IPS DF 19.7 (cell line): Measurements from ENCODE around the gene AP4M1.
"Not testable (repeated sequence)": the region's sequence is repeated elsewhere in the genome, so short reads cannot be mapped to it uniquely, and the experiment has no call there.

ENCODE experiments used
- DNase-seq: peaks from one replicate; pipeline ENCODE4 v3.0.0-alpha.2; 2013; ENCODE audit warnings: low read depth, low spot score

The AP4M1 gene

DNA sequence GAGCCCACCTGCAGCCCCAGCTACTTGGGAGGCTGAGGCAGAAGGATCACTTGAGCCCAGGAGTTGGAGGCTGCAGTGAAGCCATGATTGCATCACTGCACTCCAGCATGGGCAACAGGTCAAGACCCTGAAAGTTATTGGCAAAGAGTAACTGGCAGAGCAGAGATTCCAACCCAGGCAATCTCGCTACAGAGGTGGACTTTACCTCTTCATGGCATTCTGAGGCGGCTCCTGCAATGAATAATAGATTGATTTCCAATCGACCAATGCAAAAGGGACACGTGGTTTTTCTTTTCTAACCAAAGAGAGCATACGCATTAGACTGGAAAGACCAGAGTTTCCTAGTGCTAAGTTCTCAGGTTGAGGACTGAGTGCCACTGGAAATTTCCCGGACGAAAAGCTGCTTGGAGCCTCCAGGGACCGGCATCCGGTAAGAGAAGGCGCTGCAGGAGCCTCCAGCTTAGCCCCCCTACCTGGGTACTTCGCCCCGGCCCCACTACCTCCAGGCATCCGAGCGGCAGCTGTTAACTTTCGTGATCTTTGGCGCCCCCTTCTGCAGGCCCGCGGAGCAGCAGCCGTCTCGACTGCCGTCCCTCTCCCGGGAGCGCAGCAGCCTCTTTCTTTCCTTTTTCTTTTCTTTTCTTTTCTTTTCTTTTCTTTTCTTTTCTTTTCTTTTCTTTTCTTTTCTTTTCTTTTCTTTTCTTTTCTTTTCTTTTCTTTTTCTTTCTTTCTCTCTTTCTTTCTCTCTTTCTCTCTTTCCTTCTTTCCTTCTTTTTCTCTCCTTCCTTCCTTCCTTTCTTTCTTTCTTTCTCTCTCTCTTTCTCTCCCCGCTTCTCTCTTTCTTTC lies 29.4 kb downstream of the AP4M1 start:
- no peak for DNase-seq

DNA sequence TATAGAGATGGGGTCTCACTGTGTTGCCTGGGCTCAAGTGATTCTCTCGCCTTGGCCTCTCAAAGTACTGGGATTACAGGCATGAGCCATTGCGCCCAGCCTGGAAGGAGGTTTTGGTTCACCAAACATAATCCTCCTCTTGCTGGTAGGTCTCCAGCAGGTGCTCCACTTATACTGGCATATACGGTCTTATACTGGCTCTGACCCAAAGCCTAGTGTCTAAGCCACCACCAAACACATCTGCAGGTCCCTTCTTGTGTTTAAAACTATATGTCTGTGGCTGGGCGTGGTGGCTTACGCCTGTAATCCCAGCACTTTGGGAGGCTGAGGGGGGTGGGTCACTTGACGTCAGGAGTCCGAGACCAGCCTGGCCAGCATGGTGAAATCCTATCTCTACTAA lies 30.7 kb downstream of the AP4M1 start:
- DNase-seq, result no peak

DNA sequence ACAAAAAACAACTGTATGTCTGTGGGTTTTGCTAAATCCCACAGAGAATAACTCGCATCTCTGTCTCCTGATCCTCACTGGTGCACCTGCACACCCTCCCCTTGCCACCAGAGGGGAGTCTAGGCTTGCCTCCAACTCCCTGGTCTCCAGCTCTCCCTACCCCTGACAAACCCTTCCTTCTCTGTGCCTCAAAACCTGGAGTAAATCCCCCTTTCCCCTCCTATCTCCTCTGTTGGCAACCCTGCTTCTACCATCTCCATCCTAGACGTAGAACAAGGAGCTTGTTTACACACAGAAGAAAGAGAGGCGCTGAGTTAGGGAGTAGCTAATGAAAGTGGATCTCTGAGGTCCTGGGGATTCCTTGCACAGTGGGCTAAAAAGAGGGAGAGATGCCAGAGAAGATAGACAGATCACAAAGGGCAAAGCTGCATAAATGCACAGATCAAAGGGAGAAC lies 31.3 kb downstream of the AP4M1 start:
- DNase-seq, result no peak

DNA sequence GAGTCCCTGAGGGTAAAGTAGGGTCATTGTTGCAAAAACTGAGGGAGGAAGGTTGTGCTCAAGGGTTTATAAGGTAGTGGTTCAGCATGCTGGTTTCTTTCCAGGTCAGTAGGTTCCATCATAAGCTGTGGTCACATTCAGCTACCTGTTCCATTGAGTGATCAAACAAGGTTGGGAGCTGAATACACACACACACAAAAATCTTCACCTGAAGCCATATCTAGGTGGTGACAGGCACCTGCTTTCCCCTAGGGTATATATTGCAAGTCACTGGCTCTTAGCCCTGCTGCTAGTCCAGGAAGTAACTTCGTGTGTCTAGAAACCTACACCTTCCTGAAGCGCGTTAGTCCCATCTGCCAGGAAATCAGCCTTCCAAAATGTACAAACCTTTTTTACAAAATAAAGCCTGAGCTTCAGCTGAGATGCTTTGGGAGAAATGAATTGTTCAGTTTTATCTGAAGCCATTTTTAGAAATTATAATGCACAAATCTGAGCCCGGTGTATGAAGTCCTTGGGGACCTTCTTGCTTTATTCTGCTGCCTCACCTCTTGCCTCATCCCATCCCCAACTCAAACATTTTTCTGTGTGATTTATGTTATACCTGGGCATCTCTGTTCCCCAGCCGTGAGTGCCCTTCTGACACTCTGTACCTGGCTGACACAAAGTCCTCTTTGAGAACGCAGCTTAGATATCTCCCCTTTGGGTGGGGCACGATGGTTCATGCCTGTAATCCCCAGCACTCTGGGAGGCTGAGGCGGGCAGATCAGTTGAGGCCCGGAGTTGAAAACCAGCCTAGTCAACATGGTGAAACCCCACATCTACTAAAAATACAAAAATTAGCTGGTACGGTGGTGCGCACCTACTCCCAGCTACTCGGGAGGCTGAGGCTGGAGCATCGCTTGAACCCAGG lies 36.7 kb downstream of the AP4M1 start:
- no peak for DNase-seq

DNA sequence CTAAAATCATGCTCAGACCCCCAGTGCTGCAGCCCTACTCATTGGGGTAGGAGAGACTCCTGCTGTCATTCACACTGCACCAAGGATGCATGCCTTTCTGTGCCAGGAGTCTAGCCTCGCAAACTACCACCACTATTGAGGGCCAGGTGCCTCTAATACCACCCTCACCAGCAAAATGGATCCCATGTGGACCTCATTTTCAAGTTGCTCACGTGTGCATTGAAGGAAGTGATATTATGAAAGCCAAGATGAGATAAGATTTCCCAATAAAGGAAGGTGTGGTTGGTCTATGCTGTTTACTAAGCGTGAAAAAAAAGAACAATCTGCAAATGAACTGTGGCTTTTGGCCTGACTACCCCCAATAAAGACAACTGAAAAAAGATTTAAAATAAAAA lies 40.1 kb downstream of the AP4M1 start:
- no peak for DNase-seq

DNA sequence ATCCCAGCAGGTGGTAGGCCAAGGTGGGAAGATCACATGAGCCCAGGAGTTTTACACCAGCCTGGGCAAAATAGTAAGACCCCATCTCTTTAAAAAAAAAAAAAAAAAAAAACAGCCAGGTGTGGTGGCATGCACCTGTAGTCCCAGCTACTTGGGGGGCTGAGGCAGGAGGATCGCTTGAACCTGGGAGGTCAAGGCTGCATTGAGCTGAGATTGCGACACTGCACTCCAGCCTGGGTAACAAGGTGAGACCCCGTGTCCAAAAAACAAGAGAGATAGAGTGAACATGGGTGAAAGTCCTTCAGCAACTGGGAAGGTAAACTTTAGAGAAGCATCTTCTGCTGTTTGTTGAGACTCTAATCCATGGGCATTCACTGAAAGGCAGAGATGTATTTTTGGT lies 41.0 kb downstream of the AP4M1 start:
- DNase-seq, result no peak

DNA sequence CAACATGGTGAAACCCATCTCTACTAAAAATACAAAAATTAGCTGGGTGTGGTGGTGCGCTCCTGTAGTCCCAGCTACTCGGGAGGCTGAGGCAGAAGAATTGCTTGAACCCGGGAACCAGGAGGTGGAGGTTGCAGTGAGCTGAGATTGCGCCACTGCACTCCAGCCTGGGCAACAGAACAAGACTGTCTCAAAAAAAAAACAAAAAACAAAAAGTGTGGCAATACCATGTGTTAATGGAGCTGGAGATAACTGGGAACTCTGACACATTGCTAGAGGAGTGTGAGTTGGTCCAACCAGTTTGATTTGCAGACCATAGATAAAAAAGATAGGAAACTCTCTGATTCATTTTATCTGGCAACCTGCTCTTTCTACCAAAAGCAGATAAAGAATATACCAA lies 44.9 kb downstream of the AP4M1 start:
- not testable (repeated sequence) for DNase-seq

DNA sequence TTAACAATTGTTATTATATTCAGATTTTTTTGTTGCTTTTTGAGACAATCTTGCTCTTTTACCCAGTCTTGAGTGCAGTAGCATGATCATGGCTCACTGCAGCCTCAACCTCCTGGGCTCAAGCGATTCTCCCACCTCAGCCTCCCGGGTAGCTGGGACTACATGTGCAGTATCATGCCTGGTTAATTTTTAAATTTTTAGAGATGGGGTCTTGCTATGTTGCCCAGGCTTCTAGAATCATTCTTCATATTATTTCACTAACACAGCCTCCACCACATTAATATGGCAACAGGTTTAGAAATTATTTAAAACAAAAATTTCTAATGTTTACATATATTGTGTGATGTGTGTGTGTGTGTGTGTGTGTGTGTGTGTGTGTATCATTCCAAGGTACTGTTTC lies 45.8 kb downstream of the AP4M1 start:
- DNase-seq, result no peak

DNA sequence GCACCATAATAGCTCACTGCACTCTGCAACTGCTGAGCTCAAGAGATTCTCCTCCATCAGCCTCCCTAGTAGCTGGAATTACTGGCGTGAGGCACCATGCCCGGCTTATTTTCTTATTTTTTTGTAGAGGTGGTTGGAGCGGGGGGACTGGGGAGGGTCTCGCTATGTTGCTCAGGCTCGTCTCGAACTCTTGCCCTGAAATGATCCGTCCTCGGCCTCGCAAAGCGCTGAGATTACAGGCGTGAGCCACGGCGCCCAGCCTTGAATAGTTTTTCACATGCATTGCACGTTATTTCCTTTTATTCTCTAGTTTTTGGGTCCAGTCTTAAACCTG lies 46.7 kb downstream of the AP4M1 start:
- DNase-seq, result no peak

DNA sequence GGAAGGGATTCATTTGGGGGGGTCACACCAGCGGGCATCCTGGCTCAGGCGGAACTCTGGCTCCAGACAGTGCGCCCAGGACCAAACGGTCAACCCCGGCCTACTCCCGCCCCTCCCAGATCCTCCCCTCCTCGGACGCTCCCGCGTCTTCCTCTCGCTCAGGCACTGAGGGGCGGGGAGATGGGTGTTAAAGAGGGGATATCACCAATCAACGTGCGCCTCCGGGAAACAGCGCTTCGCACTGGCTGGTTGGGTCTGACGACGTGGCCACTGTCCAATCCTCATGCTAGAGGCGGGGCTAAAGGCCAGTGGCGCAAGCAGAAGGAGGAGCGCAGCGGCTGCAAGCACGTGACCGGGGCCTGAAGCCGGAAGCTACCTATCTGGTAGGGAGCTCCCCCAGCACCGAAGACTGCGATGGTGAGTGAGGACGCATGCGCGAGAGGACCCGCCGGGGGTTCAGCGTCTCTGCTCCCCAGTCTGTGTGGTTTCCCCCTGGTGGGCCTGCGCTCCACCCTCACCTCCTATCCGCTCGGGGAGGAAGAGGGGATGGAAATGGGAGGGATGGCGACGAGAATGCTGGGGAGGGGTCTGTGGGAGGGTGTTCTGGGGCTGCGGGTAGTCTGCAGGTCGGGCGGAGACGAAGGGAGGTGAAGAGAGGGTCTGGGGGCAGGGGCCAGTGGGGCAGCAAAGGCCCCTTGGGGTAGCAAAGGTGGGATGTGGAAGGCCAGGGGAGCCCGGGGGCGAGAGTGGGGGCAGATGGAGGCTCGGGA lies 47.3 kb downstream of the AP4M1 start, which contains the start of gene LAMTOR4:
Gene LAMTOR4, plus strand, starts transcription at position 360 of the 770 bp plus-strand sequence. Its CDS starts 55 bp downstream, at position 415.
- DNase-seq, result peak; percentile 99

DNA sequence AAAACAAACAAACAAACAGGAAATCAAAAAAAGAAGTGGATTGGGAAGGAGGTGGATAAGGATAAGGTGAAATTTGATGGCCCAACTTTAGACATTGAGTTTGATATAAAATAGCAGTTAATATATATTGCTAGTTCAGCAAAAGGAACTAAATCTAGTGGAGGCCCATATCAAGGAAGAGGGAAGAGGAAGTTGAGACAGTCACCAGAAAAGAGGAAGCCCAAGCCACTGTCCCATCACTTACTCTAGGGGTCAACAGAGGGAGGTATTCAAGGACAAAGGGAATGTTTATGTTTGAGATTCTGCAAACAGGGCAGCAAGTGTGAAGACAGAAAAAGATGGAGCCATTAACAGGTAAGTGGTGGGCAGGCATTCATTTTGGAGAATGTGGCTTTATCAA lies 51.0 kb downstream of the AP4M1 start:
- DNase-seq, result no peak

DNA sequence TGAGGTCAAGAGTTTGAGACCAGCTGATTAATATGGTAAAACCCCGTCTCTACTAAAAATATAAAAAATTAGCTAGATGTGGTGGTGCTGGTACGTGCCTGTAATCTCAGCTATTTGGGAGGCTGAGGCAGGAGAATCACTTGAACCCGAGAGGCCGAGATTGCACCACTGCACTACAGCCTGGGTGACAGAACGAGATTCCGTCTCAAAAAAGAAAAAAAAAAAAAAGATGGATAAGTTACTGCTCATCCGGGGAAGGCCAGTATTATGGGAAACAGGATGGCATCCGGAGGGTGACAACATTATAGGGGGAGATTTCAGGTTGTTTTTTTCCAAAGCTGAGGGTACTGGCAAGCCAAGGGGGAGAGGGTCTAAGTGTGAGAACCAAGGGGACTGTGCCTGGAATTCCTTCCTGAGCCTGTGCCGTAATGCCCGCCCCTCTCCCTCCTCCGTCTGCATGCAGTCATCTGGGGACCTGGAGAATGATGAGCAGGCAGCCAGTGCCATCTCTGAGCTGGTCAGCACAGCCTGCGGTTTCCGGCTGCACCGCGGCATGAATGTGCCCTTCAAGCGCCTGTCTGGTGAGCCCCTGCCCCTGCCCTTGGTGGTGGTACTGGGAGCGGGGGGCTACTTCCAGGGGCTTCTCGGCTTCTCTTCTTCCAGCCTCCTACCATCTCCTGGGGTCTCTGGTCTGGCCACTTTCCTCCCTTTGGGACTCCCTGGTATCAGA lies 51.7 kb downstream of the AP4M1 start:
- no peak for DNase-seq

DNA sequence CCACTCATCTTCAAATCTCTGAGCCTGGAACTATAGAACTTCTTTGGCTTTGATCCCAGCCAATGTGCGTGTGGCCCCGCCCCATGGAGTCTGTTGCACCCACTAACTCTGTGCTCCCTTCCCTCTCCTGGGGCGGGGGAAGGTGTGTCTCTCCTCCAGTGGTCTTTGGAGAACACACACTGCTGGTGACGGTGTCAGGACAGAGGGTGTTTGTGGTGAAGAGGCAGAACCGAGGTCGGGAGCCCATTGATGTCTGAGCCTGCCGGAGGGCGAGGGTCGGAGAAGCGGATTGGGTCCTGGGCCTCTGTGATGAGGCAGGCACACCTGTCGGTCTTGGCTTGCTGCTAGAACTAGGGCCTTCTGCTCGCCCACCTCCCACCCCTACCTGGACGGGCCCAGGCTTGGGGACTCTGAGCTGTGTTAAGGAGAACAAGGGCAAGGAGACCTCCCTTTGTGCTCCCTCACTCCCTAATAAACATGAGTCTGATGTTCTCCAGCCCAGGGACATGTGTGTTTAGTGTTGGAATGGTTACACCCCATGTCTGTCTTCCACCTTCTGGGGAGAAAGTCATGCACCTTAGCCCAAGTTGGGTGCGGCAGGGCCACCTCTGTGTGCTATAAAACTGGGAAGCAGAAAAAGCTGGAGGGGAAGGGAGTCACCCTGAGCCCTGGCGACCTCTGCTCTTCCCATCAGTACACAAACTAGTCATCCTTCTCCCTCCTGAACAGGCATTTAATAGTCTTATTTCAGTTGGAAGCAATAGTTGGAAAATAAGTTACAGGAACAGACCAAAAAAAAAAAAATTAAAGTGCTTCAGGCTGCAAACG lies 52.5 kb downstream of the AP4M1 start:
- DNase-seq, result no peak

DNA sequence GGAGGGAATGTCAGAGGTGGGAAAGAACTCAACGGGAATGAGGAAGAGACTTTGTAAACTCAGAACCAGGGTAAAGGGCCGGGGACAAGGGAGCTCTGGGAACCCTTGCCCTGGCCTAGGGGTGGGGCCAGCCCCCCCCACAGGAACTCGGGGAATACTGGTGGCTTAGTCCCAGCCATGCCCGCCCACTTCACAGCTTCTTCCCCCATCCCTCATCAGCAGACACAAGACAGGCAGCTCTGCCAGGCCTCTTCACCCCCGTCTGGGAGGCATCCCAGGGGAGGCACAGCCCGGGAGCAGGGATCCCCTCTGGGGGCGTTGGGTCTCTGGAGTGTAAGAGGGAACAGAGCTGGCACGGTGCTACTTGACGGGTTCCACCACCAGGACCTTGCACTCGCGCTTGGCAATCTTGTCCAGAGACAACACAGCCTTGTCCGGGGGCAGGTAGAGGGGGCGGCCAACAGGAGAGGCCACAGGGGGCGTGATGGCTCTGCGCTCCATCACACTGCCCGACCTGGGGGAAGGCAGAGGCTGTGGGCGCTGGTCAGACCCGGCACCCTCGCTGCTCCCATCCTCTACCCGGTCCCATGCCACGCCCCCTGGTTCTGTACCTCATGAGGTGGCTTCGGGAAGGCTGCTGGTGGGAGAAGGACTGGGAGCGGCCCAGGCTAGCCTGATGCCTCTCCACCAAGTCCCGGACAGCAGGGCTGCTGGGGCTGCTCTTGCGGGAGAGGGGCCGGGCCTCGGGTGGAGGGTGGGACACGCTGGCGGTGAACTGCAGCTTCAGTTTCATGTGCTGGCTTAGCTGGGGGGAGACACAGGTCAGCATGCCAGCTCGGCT lies 53.4 kb downstream of the AP4M1 start:
- DNase-seq, result no peak

DNA sequence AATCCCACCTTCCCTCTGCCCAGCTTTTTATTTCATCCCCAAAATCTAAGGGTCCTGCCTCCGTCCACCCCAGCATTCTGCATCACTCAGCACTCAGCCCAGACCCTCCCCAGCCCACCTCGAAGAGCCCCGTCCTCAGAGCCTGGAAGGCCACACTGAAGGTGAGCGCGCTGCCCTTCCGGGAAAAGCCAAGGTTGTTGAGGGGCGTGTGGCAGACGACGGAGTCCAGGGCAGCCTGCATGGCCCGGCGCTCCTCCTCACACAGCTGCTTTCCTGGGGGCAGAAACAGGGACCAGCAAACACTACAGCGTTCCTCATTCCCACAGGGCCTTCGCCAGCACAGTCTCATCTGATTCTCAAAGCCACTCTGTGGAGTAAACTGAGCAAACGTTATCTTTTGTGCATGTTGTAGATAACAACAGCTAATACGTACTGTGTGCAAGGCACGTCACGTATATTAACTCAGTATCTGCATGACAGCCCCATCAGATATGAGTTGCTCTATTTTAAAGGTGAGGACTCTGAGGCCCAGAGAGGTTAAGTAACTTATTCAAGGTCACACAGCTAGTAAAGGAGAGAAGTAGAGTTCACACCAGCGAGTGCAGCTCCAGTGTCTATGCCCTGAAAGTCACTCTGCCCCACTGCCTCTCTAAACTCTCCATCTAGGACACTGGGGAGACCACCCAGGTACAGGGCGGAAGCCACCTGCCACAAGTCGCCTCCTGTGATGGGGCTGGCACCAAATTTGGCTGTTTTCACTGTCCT lies 54.3 kb downstream of the AP4M1 start:
- DNase-seq, result no peak

DNA sequence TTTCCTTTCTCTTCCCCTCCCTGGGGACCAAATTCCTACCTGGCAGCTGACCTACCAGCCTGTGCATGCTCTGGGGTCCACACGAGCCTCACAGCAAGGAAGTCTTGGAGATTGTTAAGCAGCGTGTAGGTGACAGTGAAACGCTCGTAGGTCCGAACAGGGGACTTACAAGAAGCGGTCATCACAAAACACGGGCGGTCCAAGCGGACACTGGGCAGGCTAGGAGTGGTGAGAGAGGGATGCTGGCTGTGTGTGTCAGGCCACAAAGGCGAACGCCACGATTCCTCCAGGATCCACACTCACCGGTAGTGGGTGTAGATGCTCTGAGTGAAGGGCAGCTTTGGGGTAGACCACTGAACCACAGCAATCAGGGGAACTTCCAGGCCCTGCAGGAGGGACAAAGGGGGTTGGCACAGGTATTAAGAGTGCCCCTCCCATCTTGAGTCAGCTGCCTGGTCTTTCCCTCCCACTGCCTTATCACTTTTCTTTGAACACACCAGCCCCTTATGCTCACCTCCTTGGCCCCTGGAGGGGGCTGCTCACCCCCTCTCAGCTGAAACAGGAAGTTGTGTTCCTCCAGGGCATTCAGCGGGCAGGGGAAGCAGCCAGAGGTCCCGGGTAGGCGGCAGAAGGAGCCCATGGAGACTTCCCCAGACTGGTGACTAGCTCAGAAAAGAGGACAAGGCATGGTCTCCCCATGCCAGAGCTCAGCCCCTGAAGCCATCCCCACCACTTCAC lies 55.1 kb downstream of the AP4M1 start:
- no peak for DNase-seq

DNA sequence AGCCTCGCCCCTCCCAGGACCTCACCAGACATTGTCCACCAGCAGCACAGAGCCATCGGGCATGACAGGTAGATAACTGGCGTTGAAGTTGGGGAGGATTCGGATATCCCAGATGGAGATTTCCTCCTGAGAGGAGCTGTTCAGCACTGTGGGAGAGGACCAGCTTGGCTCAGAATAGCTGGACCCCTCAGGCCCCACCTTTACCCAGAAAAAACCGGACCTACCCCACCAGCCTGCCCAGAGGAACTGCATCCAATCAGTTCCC lies 55.6 kb downstream of the AP4M1 start:
- DNase-seq, result no peak
